H1 (cell line): ENCODE data around the gene C6orf62. TPM values are rescaled to one million over a fixed set of nuclear protein-coding genes. Genes with fewer than 3 reads are reported as not detected.

Source experiments
- BACH1 ChIP-seq: IDR thresholded peaks from 2 replicates; pipeline ENCODE4 v1.6.1; 2012; ENCODE audit warnings: low read length, improper control_type of control experiment
- BCL11A ChIP-seq, 2 experiments: IDR thresholded peaks; one replicate each; pipeline ENCODE4 v1.6.1; 2011; ENCODE audit warnings: low read depth in 2 of 2, low read length in 2 of 2, mild to moderate bottlenecking in 2 of 2
- BRCA1 ChIP-seq: IDR thresholded peaks from 2 replicates; pipeline ENCODE4 v1.6.1; 2012; ENCODE audit warnings: low read depth, low read length, improper control_type of control experiment
- CHD2 ChIP-seq: IDR thresholded peaks from 2 replicates; pipeline ENCODE4 v1.6.1; 2012; ENCODE audit warnings: low read length, improper control_type of control experiment
- EZH2 ChIP-seq: fragments of 200-600 bp; sonication (generic); IDR thresholded peaks from 2 replicates; pipeline ENCODE4 v1.7.1; 2012; ENCODE audit warnings: low read depth, mild to moderate bottlenecking, moderate library complexity, low read length, inconsistent platforms; ENCODE audit not compliant: severe bottlenecking
- GABPA ChIP-seq: IDR thresholded peaks from 2 replicates; pipeline ENCODE4 v1.6.1; 2011; ENCODE audit warnings: mild to moderate bottlenecking, low read length, moderate library complexity, borderline replicate concordance; ENCODE audit not compliant: insufficient read depth
- HDAC2 ChIP-seq, 2 experiments: fragments of 300-600 bp in 1 of 2; sonication (generic) in 1 of 2; IDR thresholded peaks; 2 replicates each; pipeline ENCODE4 v1.6.1; 2011 to 2012; ENCODE audit warnings: low read depth in 2 of 2, low read length in 2 of 2, mild to moderate bottlenecking in 2 of 2, moderate library complexity in 2 of 2, borderline replicate concordance in 1 of 2, inconsistent platforms in 1 of 2
- JUN ChIP-seq: IDR thresholded peaks from 2 replicates; pipeline ENCODE4 v1.6.1; 2011; ENCODE audit warnings: low read depth, mild to moderate bottlenecking, improper control_type of control experiment, low read length
- JUND ChIP-seq: IDR thresholded peaks from 2 replicates; pipeline ENCODE4 v1.6.1; 2011; ENCODE audit warnings: mild to moderate bottlenecking, improper control_type of control experiment, low read length
- MAFK ChIP-seq: IDR thresholded peaks from 2 replicates; pipeline ENCODE4 v1.6.1; 2012; ENCODE audit warnings: low read depth, mild to moderate bottlenecking, improper control_type of control experiment, low read length
- PHF8 ChIP-seq: fragments of 200-600 bp; sonication (generic); conservative IDR thresholded peaks from 2 replicates; pipeline ENCODE4 v1.7.1; 2012; ENCODE audit warnings: low read depth, mild to moderate bottlenecking, inconsistent platforms, low read length, moderate library complexity
- POLR2A ChIP-seq, 2 experiments: IDR thresholded peaks; 1 replicate in 1 of 2; 2 replicates in 1 of 2; pipeline ENCODE4 v1.6.1; 2011; ENCODE audit warnings: low read depth in 2 of 2, low read length in 2 of 2, mild to moderate bottlenecking in 2 of 2; ENCODE audit errors: control extremely low read depth in 1 of 2
- RFX5 ChIP-seq: IDR thresholded peaks from 2 replicates; pipeline ENCODE4 v1.6.1; 2011; ENCODE audit warnings: low read depth, low read length, improper control_type of control experiment, borderline replicate concordance
- RNF2 ChIP-seq: fragments of 200-900, 300-1000 bp; sonication (generic); IDR thresholded peaks from 2 replicates; pipeline ENCODE4 v1.7.1; 2016; ENCODE audit warnings: borderline replicate concordance, low read depth, mild to moderate bottlenecking, antibody characterized with exemption, low read length; ENCODE audit not compliant: poor library complexity, severe bottlenecking; ENCODE audit errors: missing control alignments
- SAP30 ChIP-seq: fragments of 300-600 bp; sonication (generic); IDR thresholded peaks from 2 replicates; pipeline ENCODE4 v1.7.1; 2012; ENCODE audit warnings: low read length, moderate library complexity, mild to moderate bottlenecking, inconsistent platforms; ENCODE audit not compliant: insufficient read depth, insufficient replicate concordance
- TAF1 ChIP-seq: IDR thresholded peaks from 2 replicates; pipeline ENCODE4 v1.6.1; 2011; ENCODE audit warnings: mild to moderate bottlenecking, low read depth, low read length
- TBP ChIP-seq: IDR thresholded peaks from 2 replicates; pipeline ENCODE4 v1.6.1; 2011; ENCODE audit warnings: low read depth, low read length, improper control_type of control experiment
- TEAD4 ChIP-seq: IDR thresholded peaks from 2 replicates; pipeline ENCODE4 v1.6.1; 2012; ENCODE audit warnings: low read depth, low read length, inconsistent platforms, mixed read lengths
- polyA plus RNA-seq, 7 experiments: library from polyadenylated mRNA; depleted of rRNA in 3 of 7; stranded (reverse) in 5 of 7; unstranded in 2 of 7; fragments of >200 nt in 5 of 7; fragments of 200-250 nt in 2 of 7; gene quantifications; 1 replicate in 5 of 7; 2 replicates in 1 of 7; 4 replicates in 1 of 7; pipeline versions ENCODE4 v1.2.1 to v1.2.3, GENCODE V29; 2011 to 2013; ENCODE audit warnings: missing spikeins in 2 of 7, mixed read lengths in 2 of 7
- total RNA-seq: library from RNA; stranded (reverse); fragmentation: NEBNext Ultra II Directional; extraction: Animal tissue kit (Norgen Biotek cat#: 25700); gene quantifications from 2 replicates; pipeline ENCODE4 v1.2.1, GENCODE V29; 2021
- TF ChIP-seq, protein P1 (sequence below): IDR thresholded peaks from 2 replicates; pipeline ENCODE4 v1.6.1; 2012; ENCODE audit warnings: inconsistent platforms

The C6orf62 gene
- total and polyA plus RNA-seq, 2 of the 8 experiments (the other 6 are each of a cell fraction or from before 2014, with no cell fraction given) = 25.6 to 101 TPM

- TF ChIP-seq POLR2A (IDR thresholded peaks at IDR 0.05; ENCODE audit: control extremely low read depth in 1 of 2, low read depth in 2 of 2, low read length in 2 of 2) (peak; percentile 89 to 98), EZH2 (no peak), BRCA1 (no peak), TBP (peak; percentile 77), MAFK (no peak), GABPA (no peak), CHD2 (no peak), JUND (no peak), RNF2 (no peak), TAF1 (peak; percentile 85), RFX5 (no peak), BACH1 (no peak), HDAC2 (IDR thresholded peaks at IDR 0.05; ENCODE audit: borderline replicate concordance in 1 of 2, low read depth in 2 of 2, low read length in 2 of 2) (0 out of 4 replicates have a peak, but pooled peaks of 1 of the 2 experiments have one; percentile 42), JUN (no peak), BCL11A (IDR thresholded peaks at IDR 0.05; ENCODE audit: low read depth in 2 of 2, low read length in 2 of 2) (no peak), PHF8 (peak; percentile 82), TEAD4 (0 out of 2 replicates have a peak, but pooled peaks have one; percentile 21), SAP30 (peak; percentile 84)
- TF ChIP-seq, protein P1, sequence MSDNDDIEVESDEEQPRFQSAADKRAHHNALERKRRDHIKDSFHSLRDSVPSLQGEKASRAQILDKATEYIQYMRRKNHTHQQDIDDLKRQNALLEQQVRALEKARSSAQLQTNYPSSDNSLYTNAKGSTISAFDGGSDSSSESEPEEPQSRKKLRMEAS = peak; percentile 100
- TF ChIP-seq, all 59 proteins: peak for 13
Measured at GRCh38 chr6:24721461-24722215, 2.7 kb upstream of the C6orf62 start (continued).
